Osteocyte (in vitro differentiated cells): Measurements from ENCODE around the gene RNF123. TPM values are rescaled to one million over a fixed set of nuclear protein-coding genes. Genes with fewer than 3 reads are reported as not detected.
A peak's percentile ranks its signal among the peaks of the same experiment; 100 is the strongest.

ENCODE experiments used
- DNase-seq: peaks from one replicate; pipeline ENCODE4 v3.0.0; 2021; ENCODE audit warnings: mixed read lengths; ENCODE audit not compliant: unreplicated experiment; ENCODE audit errors: extremely low spot score
- H3K27ac Mint-ChIP-seq: one replicate; pipeline ENCODE4 v1.8.0; 2021; ENCODE audit warnings: mild to moderate bottlenecking, mixed read lengths; ENCODE audit not compliant: unreplicated experiment
- H3K27me3 Mint-ChIP-seq: one replicate; pipeline ENCODE4 v1.8.0; 2021; ENCODE audit warnings: mixed read lengths; ENCODE audit not compliant: unreplicated experiment
- H3K36me3 Mint-ChIP-seq: one replicate; pipeline ENCODE4 v1.8.0; 2021; ENCODE audit warnings: mixed read lengths; ENCODE audit not compliant: unreplicated experiment
- H3K4me1 Mint-ChIP-seq: one replicate; pipeline ENCODE4 v1.8.0; 2021; ENCODE audit warnings: mixed read lengths; ENCODE audit not compliant: unreplicated experiment
- H3K4me3 Mint-ChIP-seq: one replicate; pipeline ENCODE4 v1.8.0; 2021; ENCODE audit warnings: mild to moderate bottlenecking, moderate library complexity, mixed read lengths; ENCODE audit not compliant: unreplicated experiment
- H3K9me3 Mint-ChIP-seq: one replicate; pipeline ENCODE4 v1.8.0; 2021; ENCODE audit warnings: mixed read lengths; ENCODE audit not compliant: unreplicated experiment
- CTCF ChIP-seq: fragments of 200-600 bp; sonication (generic); IDR thresholded peaks from 2 replicates; pipeline ENCODE4 v1.5.0; 2021; ENCODE audit warnings: antibody characterized with exemption, mild to moderate bottlenecking, moderate library complexity
- long read RNA-seq: library from polyadenylated mRNA; unstranded; transcript quantifications from one replicate; pipeline ENCODE4 v2.0.0, GENCODE V29; 2021
- total RNA-seq: library from RNA; stranded (reverse); gene quantifications from 2 replicates; pipeline ENCODE4 v1.2.1, GENCODE V29; 2021

The RNF123 gene
- total RNA-seq, result 50.9 and 61.0 TPM in 2 replicates
- long read RNA-seq, full-length matches to known transcripts, result 6 of 30 reads
- long read RNA-seq, partial matches to known transcripts, result 10 of 30 reads
- long read RNA-seq, other reads (novel, unspliced or antisense), result 14 of 30 reads

GRCh38 chr3:49689046-49689907 lies at the start of gene RNF123, which contains the start of gene MST1:
TSS of gene RNF123 (plus strand) at chr3:49689557. CDS start at chr3:49691166, 1,609 bp downstream.
TSS of gene MST1 (minus strand) at chr3:49689474. CDS start at chr3:49688691, 783 bp downstream.
- Mint-ChIP-seq H3K9me3 (no peaks in the 10 kb centered on the region), H3K4me3 (peak within 1 kb of the TSS; percentile 97), H3K4me1 (peaks cover 29% of the 10 kb centered on the region), H3K27me3 (no peaks in the 10 kb centered on the region), H3K27ac (peak within 1 kb of the TSS; percentile 98), H3K36me3 (peaks cover 8% of the 10 kb centered on the region)
- TF ChIP-seq CTCF, result peak; percentile 51
- peak; percentile 97 for DNase-seq

- Mint-ChIP-seq H3K27ac (no peak overlapping the region), H3K4me3 (no peak overlapping the region), H3K27me3 (peaks cover 3% of the 10 kb centered on the region), H3K36me3 (no peaks in the 10 kb centered on the region), H3K9me3 (no peaks in the 10 kb centered on the region), H3K4me1 (peaks cover 5% of the 10 kb centered on the region)
- no peak for DNase-seq
- TF ChIP-seq CTCF, result no peak
Measured at GRCh38 chr3:49641292-49641691, 48.1 kb upstream of the RNF123 start.

DNA sequence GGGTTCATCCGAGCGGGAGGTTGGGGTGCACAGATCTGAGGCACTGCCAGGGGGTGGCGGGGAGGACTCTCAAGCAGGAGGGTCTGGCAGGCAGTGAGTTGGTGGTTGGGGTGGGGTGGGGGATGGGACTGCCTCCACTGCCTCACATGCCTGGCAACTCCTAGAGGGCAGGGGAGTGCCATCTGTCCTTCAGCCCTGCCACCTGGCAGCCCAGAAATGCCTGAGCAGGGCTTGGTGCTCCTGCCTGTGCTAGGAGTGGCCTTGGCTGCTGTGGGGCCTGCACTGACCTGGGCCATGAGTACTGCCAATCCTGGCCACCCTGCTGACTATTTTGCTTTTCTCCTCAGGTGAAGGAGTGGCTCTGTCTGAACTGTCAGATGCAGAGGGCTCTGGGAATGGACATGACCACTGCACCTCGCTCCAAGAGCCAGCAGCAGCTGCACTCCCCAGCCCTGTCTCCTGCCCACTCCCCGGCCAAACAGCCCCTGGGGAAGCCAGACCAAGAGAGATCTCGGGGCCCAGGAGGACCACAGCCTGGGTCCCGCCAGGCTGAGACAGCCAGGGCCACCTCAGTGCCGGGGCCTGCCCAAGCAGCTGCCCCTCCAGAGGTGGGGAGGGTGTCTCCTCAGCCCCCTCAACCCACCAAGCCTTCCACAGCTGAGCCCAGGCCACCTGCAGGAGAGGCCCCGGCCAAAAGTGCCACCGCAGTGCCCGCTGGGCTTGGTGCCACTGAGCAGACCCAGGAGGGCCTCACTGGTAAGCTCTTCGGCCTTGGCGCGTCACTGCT lies 47.2 kb upstream of the RNF123 start:
- no peaks in the 10 kb centered on the region for H3K9me3 Mint-ChIP-seq
- no peak for TF ChIP-seq CTCF

GRCh38 chr3:49642708-49643145 lies 46.6 kb upstream of the RNF123 start:
- H3K4me1 Mint-ChIP-seq, result peaks cover 8% of the 10 kb centered on the region
- H3K36me3 Mint-ChIP-seq, result no peaks in the 10 kb centered on the region
- peaks cover 2% of the 10 kb centered on the region for H3K27me3 Mint-ChIP-seq
- no peak for DNase-seq
- no peak overlapping the region for H3K27ac Mint-ChIP-seq
- TF ChIP-seq CTCF, result no peak
- no peaks in the 10 kb centered on the region for H3K9me3 Mint-ChIP-seq
- H3K4me3 Mint-ChIP-seq, result no peak overlapping the region

More for the DNA sequence above, 47.2 kb upstream of the RNF123 start:
- no peaks in the 10 kb centered on the region for H3K36me3 Mint-ChIP-seq
- no peak for DNase-seq
- H3K4me1 Mint-ChIP-seq, result peaks cover 5% of the 10 kb centered on the region
- no peak overlapping the region for H3K27ac Mint-ChIP-seq
- no peak overlapping the region for H3K4me3 Mint-ChIP-seq
- H3K27me3 Mint-ChIP-seq, result peaks cover 2% of the 10 kb centered on the region
